Glomerular endothelial cell (primary cell): ENCODE data around the gene L1CAM. TPM values are rescaled to one million over a fixed set of nuclear protein-coding genes. Genes with fewer than 3 reads are reported as not detected.

ENCODE experiments used
- DNase-seq: peaks from one replicate; pipeline ENCODE4 v3.0.0-alpha.2; 2011; ENCODE audit warnings: low read depth, low spot score; ENCODE audit errors: extremely low read depth
- total RNA-seq: library from RNA; depleted of rRNA; stranded (reverse); fragments of >200 nt; gene quantifications from 2 replicates; pipeline ENCODE4 v1.2.3, GENCODE V29; 2015

Gene L1CAM
- total RNA-seq, 1 donor from 2014 or later, result 1.6 TPM

DNA sequence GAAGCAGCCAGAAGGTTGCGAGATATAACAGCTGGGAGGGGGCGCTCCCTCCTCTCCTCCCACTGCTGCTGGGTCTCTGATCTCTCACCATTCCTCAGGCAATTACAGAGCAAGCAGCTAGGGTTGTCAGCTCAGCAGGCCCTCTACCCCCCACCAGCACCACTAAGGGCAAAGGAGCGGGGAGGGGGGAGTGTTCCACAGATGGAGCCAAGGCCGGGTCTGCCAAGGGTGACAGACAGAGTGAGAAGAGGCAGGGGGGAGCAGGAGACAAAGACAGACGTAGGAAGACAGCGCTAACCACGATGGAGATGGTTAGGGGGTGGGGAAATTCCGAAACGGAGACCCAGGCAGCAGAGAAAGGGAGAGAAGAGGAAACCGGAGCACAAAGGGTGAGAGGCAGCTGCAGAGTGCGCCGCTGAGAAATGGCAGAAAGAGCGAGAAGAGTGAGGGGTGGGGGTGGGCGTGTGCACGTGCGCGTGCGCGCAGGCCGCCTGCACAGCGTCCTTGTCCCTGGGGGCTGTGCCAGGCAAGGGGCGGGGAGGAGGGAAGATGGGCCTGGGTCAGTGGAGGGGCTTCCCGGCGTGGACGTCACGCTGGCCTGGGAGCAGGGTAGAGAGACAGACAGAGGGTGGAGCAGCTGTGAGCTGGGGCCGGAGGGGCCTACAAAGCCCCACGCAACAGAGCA is 6.9 kb downstream of the L1CAM start:
- DNase-seq, result no peak

DNA sequence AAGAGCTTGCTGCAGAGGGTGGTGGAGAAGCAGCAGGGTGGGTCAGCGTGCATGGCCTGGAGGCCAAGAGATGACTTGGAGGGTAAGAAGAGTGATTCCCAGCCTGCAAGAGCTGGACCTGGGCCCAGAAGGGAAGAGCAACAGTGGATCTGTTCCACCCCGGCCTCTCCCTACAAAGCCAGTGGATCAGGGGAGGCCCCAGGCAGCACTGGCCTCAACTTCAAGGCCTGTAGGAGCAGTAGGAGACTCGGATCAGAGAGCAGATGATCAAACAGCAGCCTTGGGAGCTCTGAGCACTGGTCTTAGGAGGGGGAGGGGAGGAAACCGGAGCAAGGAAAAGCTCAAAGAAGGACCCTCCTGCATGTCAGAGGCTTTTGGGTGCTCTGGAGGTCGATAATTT is 7.6 kb downstream of the L1CAM start:
- no peak for DNase-seq

DNA sequence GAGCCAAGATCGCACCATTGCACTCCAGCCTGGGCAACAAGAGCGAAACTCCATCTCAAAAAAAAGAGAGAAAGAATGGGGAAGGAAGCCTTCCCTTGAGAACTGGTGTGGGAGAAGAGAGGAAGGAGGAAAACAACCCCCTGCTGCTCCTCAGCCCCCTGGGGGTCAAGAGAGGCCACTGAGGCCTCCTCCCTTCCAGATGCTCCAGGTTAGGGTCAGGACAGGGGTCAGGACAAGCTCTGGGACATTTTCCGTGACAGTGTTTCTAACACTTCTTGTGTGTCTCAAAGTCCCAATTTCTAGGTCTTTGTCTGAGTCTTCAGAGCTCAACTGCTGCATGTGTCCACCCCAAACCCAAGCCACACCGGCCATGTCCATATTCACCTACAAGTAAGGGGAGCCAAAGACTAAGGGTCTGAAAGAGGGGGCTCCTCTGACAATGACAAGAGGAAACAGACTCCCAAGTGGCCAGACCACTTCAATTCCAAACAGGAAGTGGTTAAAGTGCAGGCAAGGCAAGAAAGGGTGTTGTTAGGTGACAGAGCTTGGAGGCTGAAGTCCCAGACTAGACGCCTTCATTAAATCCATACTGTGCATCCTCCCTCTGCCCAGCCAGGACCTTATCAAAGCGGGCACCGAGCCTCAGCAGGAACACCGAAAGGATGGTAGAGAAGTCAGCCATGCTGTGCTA is 8.3 kb downstream of the L1CAM start:
- DNase-seq, result no peak

DNA sequence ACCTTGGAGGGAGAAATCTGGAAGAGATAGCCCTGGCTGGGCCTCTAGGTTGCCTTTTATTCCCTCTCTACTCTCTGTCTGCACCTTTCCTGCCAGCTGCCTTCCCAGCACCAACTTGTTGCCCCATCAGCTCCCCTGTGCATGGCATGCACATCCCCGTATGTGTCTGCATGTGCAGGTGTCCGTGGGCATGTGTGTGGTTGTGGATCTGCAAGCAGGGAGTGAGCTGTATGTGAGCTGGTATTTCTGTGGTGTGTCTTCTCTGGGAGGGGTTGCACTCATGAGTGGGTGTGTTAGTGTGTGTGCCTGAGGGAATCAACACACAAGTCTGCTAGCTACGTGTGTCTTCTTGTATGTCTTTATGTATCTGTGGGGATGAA is 9.9 kb downstream of the L1CAM start:
- DNase-seq, result no peak

DNA sequence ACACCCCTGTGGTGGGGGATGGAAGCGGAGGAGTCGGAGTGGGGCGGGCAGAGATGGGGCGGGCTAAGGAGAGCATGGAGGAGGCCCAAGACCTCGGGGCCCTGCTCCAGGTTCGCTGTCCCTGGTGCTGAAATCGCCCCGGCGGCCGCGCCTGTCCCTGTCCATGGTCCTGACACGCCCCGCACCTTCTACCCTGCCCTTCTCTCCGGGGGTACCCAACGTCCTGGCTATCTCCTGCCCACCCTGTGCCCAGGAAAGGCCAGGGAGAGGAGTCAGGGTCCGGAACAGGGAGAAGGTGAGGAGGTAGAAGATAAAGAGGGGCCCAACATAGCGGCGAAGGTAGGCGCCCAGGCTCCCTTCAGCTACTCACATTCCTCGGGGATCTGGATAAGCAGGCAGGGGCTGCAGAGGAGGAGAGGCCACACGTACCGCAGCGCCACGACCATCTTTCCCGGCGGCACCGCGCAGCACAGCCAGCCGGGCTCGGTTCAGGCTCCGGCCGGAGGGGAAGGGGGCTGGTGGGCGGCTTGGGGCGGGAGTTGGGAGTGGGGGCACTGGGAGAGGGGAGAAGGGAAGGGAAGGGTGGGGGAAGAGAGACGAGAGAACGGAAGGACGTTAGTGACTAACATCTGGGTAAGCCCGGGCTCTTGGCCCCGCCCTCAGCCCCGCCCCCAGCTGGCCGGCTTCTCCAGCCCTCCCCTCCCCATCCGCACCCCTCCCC is 10.4 kb downstream of the L1CAM start:
- no peak for DNase-seq

DNA sequence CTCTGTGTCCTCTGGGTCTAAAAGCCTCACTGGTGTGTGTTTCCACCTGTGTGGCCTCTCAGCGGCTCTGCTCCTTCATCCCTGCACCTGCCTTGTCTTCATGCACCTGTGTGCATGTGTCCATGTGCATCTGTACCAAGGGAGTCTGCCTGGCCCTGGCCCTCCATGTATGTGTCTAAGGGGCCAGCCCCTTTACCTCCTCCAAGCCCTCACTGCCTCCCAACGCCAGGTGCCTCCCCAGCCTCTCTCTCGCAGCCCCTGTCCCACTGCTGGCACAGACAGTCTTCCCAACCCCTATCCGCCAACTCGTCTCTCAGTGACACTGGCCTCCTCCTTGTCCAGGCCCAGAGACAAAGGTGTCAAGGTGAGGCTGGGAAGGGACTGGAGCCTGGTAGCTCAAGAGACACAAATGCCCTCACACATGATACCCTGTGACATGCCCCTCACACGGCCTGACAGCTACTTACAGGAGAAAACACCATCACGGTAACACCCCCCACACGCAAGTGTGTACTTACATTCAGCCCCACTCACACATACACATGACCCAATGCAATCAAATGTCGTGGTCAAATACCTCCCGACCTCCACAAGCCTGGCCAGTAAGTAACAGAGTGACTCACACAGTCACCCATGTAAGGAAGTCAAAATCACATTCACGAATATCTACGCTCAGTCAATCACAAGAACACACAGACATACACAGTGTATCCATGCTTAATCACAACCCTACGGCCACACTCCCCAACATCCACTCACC is 11.4 kb downstream of the L1CAM start:
- no peak for DNase-seq

DNA sequence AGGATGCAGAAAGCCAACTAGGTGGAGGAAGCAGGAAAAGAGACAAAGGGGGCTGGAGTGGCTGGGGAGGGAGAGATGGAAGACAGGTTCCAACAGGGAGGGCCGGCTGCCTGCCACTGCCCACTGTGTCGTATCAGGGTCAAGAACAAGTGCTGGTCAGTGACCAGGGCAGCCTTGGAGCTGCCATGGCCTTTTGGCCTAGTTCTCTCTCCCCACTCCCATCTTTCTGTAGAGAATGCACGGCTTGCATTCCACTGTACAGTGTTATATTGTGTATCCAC is 11.9 kb downstream of the L1CAM start:
- no peak for DNase-seq

DNA sequence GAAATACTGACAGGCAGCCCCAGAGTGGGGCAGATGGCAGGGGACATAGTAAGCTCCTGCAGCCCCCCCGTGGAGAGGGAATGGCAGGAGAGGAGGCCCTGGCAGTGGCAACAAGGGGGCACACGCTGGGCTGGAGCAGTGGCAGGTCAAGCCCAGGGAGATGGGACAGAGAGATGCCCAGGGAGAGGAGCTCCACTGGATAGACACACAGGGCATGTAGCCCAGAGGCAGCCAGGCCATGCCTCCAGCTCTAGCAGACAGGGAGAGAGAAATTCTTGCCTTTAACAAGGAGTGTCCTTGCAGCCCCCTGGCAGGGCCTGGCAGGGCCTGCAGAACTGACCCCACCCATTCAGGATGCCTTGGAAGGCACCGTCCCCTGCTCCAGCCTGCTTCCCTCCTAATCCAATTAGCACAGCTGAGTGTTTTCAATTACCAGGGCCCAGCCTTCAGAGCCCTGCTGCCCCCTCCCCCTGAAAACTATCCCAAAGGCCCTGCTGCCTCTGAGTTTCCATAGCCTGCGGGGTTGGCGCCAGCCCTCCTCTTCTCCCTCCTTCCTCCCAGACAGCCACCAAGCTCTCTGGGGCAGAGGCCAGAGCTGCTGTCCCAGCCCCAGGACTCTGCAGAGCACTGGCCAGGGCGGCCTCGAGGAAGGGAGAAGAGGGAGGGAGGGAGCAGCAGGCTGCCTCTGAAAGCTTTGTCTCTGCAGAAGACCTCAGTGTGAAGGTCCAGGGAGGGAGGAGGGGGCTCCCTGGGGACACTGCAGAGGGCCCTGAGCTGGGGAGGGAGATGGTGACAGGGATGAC is 12.5 kb downstream of the L1CAM start:
- DNase-seq, result no peak

DNA sequence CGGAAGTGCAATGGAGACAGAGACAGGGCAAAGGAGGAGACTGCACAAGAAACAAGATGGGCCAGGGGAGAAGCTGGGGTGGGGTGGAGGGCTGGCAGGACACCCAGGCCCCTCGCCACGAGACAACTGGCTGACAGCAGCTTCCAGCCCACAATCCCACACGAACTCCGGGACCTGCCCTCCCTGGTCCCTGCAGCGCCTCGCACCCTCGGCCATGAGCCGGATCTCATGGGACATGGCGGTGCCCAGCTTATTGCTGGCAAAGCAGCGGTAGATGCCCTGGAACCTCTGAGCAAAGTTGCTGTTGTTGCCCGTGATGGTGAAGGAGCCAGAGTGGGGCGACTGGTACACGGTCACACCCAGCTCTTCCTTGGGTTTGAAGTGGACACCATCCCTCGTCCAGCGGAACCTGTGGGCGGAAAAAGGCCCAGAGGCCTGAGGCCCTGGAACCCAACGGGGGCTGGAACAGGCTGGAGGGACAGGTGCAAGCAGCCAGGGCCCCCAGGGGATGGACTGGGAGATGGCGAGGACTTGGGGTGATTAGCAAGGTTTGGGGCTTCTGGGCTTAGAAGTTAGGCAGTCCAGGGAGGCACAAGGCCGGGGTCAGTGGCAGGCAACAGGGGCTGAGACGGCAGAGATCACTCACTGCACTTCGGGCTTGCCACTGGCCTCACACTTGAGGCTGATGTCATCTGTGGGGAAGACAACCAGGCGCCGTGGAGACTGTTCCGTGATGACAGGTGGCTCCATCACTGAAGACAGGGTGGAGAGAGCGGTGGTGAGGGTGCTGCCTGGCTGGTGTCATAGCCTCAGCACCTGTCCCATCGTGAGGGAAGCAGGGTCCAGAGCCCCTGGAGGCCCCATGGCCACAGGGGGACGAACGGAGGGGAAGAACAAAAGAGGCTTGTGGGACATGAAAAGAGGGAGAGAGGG is 13.8 kb downstream of the L1CAM start:
- DNase-seq, result no peak

DNA sequence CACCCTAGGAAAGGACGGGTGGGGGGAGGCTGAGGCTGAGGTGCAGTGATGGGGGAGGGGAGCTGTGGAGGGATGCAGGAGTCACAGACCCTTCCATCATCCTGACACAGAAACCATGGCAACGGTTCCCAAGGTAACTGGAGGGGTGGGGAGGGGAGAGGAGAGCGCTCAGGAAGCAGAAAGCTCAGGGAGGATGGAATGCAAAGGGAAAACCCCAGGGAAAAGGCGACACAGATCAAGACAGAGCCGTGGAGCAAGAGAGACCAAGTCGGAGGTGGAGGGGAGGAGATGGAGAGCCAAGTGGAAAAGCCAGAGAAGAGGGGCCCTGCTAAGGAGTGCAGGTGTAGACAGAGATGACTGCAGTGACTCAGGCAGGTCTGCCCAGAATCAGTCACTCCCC is 14.5 kb downstream of the L1CAM start:
- no peak for DNase-seq

DNA sequence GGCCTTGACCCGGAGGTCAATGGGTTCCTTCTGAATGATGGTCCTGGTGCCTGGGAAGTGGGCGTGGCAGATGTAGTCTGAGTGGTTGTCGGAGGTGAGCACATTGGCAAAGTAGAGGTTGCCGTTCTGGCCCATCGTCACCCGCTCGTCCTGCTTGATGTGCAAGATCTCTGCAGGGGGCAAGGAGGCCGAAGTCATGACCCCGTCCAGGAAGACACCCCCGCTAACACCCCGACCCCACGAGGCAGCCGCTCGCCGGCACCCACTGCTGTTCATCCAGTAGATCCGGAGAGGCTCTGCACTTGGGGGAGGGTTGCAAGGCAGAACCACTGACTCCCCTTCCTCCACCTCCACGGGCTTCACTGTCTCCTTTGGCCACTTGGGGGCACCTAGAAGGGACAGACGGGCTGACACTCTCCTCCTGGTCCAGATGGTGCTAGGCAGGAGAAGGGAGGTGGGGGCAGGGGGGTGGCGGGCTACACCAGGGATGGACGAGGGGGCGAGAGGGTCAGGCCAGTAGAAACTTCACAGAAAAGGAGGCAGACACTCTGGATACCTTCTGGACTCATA is 15.1 kb downstream of the L1CAM start:
- DNase-seq, result no peak

DNA sequence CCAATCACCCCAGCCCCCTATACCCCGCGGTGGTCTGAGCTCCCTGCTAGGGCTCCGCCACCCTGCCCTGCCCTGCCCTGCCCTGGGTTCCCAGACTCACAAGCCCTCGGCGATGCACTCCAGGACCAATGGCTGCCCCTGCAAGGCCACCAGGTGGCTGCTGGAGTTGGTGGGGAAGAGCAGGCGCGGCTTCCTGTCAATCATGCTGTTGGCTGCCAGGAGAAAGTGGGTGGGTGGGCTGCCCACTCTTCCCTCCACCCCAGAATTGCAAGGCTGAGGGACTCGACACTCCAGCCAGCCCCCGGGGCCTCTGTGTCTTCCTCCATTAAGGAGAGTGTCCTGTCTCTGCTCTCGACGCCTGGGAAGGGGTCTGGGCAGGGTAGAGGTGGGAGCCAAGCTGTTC is 15.7 kb downstream of the L1CAM start:
- no peak for DNase-seq

DNA sequence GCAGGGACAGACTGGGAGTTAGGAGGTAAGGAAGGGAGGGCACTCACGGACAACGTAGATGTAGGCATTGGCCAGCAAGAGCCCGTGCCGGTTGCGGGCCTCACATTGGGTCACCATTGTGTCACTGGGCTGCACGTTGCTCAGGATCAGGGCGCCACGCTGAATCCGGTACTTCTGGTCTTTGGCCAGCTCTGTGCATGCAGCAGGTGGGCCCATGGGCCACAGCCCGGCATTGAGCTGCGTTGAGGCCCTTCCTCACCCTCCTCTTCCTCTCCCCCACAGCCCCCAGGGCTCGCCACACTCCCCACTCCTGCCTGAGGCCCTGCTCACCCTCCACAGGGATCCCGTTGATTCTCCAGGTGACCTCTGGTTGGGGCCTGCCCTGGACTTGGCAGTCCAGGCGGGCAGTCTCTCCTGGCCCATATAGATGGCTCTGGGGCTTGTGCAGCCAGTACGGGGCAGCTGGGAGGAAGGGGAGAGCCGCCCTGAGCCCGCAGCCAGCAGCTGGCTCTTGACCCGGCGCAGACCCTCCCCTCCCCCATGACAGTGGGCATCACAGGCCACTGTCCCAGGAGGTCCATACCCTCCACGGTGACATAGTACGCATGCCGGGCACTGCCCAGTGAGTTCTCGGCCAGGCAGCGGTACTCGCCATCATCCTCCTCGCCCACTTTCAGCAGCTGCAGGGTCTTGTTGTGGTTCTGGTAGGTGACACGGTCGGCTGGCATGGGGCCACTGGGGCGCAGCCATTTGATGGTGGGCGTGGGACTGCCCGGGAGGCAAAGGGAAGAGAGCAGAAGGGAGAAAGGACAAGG is 16.3 kb downstream of the L1CAM start:
- DNase-seq, result no peak

DNA sequence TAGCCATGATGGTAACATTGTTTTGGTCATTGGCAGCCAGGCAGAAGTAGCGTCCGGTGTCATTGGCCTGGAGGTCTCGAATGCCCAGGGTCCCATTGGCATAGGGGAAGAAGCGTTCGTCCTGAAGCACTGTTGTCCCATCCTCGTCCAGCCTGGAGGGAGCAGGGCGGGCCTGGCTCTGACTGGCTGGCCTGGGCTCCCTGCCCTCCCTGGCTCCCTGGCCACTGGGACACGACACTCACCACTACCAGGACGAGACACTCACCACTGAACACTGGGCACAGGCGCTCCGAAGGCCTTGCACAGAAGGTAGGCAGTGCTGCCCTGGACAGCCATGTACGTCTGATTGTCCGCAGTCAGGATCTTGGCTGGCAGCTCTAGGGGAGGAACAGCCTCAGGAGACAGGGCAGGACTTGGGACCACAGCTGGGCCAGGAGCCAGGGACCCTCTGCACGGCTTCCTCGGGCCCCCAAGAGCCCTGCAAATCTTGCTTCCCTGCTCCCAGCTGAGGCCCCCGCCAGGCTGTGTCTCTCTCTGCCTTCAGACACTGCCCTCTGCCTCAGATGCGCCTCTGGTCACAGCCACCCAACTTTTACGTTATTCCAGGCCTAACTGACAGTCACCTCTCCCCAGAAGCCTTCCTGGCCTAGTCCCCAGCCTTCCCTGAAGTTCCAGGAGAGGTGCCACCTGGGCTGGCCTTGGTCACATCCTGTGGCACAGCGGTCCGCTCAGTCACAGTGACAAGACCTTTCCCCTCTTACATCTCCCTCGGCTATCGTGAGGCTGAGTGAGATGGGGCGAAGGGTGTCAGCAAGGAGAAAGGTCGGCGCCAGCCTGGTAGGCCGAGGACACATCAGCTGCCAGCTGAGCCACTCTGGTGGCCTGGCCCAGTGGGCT is 17.1 kb downstream of the L1CAM start:
- DNase-seq, result no peak

DNA sequence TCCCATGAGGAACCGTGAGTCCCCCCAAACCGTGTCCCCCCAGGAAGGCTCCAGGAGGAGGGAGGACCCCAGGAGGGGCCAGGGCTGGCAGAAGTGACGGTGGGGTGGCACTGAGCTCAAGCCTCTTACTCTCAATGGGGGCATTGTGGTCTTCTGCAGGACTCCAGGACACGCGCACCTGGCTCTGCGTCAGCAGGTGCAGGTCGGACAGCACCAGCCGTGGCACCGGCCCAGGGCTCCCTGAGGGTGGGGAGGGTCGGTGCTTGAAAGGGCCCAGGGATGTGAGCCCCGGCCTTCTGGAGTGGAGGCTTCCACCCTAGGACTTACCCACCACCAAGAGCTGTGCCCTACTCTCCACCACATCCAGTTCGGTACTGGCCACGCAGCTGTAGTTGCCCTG is 18.3 kb downstream of the L1CAM start:
- no peak for DNase-seq

DNA sequence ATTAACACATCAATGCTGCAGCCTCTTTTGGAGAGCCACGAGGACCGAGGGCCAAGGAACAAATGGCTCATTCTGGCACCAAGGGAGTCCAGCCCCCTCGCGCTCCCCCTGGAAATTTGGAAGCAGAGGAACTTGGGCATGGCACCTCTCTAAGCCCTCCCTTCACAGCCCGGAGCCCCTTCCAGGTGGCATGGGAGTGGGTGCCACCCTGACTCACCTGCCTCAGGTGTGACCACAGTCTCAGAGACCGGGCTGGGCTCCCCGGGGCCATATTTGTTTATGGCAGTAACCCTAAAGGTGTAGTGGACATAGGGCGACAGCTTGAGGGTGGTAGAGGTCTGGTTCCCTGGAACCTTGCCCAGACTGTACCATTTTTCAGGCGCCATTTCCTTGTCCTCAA is 18.8 kb downstream of the L1CAM start:
- no peak for DNase-seq

DNA sequence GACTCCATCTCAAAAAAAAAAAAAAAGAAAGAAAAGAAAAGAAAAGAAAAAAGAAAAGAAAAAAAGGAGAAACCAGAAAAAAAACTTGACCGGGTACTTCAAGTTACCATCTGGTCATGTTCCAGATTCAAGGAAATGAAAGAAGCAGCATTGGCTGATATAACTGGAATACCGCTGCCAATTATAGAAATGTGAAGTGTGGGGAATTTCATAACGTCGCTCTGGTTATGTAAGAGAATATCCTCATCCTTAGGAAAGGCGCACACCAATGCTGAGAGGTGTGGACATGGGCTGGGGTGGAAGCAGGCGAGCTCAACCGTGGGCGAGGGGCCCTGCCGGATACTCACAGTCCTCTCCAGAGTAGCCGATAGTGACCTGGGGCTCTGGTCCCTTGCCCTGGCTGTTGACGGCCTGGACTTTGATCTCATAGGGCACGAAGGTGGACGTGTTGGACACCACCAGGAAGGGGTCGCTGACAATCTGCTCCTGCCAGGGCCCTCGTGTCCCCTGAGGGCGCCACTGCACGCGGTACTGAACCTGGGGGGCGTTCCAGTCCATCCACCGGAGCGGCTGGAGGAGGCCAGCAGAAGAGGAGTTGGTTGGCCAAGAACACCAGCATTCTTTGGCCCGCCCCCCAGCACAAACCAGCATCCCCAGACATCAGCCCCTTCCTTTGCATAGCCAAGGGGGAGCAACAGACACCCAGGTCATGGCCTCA is 19.5 kb downstream of the L1CAM start:
- no peak for DNase-seq
